GM12891 (cell line): ENCODE data around the gene VAMP8.
"Not testable (repeated sequence)": the region's sequence is repeated elsewhere in the genome, so short reads cannot be mapped to it uniquely, and the experiment has no call there.

ENCODE experiments used
- DNase-seq: peaks from one replicate; pipeline ENCODE4 v3.0.0; 2011; ENCODE audit warnings: low spot score; ENCODE audit not compliant: insufficient read length
- FAIRE-seq: peaks from 2 replicates; lab custom pipeline; 2011; peaks lifted over from hg19 to GRCh38; lab: Jason Lieb, UNC
- PAX5 ChIP-seq: IDR thresholded peaks from 2 replicates; pipeline ENCODE4 v1.6.1; 2011; ENCODE audit warnings: low read length, moderate library complexity, mild to moderate bottlenecking; ENCODE audit not compliant: insufficient read depth, severe bottlenecking
- POLR2A ChIP-seq: IDR thresholded peaks from 2 replicates; pipeline ENCODE4 v1.6.1; 2011; ENCODE audit warnings: low read depth, low read length, control low read depth
- POLR2AphosphoS5 ChIP-seq: IDR thresholded peaks from 2 replicates; pipeline ENCODE4 v1.6.1; 2011; ENCODE audit warnings: low read depth, low read length, control low read depth
- POU2F2 ChIP-seq: IDR thresholded peaks from 2 replicates; pipeline ENCODE4 v1.6.1; 2011; ENCODE audit warnings: low read depth, mild to moderate bottlenecking, control low read depth, low read length, moderate library complexity
- SPI1 ChIP-seq: IDR thresholded peaks from 2 replicates; pipeline ENCODE4 v1.6.1; 2011; ENCODE audit warnings: low read depth, low read length, control low read depth
- TAF1 ChIP-seq: IDR thresholded peaks from 2 replicates; pipeline ENCODE4 v1.6.1; 2011; ENCODE audit warnings: low read depth, low read length, control low read depth

The VAMP8 gene

GRCh38 chr2:85538507-85539360, 38.7 kb upstream of the VAMP8 start, which contains the start of gene MAT2A:
Gene MAT2A (plus strand): TSS chr2:85539168. CDS start chr2:85539288, 120 bp downstream.
- TF ChIP-seq POLR2A: peak; percentile 99
- TF ChIP-seq TAF1: peak; percentile 96
- TF ChIP-seq POLR2AphosphoS5: peak; percentile 99
- TF ChIP-seq SPI1: peak; percentile 49; the same call in 1 of the 2 replicates
- peak; percentile 60 for TF ChIP-seq PAX5
- TF ChIP-seq POU2F2: peak; percentile 97
- DNase-seq: peak; percentile 82
- FAIRE-seq: peak; percentile 91

- FAIRE-seq (peak; percentile 74), DNase-seq (no peak)
- TF ChIP-seq TAF1: 0 out of 2 replicates have a peak, but pooled peaks have one; percentile 39
- TF ChIP-seq POU2F2: no peak
Measured at GRCh38 chr2:85539361-85540132, 37.8 kb upstream of the VAMP8 start.

GRCh38 chr2:85540133-85540648, 37.2 kb upstream of the VAMP8 start:
- FAIRE-seq: no peak
- TF ChIP-seq POU2F2 (no peak), PAX5 (no peak), POLR2A (no peak), POLR2AphosphoS5 (no peak), SPI1 (no peak), TAF1 (no peak)
- no peak for DNase-seq

DNA sequence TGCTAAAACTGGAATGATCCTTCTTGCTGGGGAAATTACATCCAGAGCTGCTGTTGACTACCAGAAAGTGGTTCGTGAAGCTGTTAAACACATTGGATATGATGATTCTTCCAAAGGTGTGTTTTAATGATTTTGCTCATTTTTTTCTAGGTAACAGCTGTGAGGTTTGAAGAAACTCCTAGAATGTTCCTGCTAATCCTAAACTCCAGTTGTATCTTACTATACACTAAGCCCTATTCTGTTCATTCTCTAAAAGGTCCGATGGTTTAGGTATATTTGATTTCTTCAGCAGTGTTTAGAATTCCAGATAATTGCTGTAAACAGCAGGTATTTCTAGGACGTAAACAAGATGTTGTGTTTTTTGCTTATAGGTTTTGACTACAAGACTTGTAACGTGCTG, 36.1 kb upstream of the VAMP8 start:
- FAIRE-seq: no peak
- TF ChIP-seq PAX5 (no peak), POLR2AphosphoS5 (no peak), POLR2A (no peak), TAF1 (no peak)

GRCh38 chr2:85541753-85542457, 35.5 kb upstream of the VAMP8 start:
- no peak for TF ChIP-seq POLR2AphosphoS5
- TF ChIP-seq POU2F2: no peak
- no peak for TF ChIP-seq SPI1
- no peak for TF ChIP-seq PAX5
- no peak for TF ChIP-seq TAF1
- no peak for TF ChIP-seq POLR2A
- FAIRE-seq (no peak), DNase-seq (no peak)

More for the DNA sequence above, 36.1 kb upstream of the VAMP8 start:
- DNase-seq: no peak

- FAIRE-seq (no peak), DNase-seq (no peak)
- no peak for TF ChIP-seq POLR2AphosphoS5
- no peak for TF ChIP-seq PAX5
- no peak; the same call in 1 of the 2 replicates for TF ChIP-seq POLR2A
- TF ChIP-seq TAF1: no peak
- no peak for TF ChIP-seq SPI1
- TF ChIP-seq POU2F2: no peak
Measured at GRCh38 chr2:85542777-85543176, 34.6 kb upstream of the VAMP8 start.

- FAIRE-seq, DNase-seq: not testable (repeated sequence)
Measured at GRCh38 chr2:85544254-85544691, 33.1 kb upstream of the VAMP8 start.

GRCh38 chr2:85544915-85545779, 32.2 kb upstream of the VAMP8 start:
- not testable (repeated sequence) for FAIRE-seq, DNase-seq
